ENCODE data around the gene OXCT2. TPM values are rescaled to one million over a fixed set of nuclear protein-coding genes. Genes with fewer than 3 reads are reported as not detected.
A peak's percentile ranks its signal among the peaks of the same experiment; 100 is the strongest.
"Not testable (repeated sequence)": the region's sequence is repeated elsewhere in the genome, so short reads cannot be mapped to it uniquely, and the experiment has no call there.

Gene OXCT2
- total RNA-seq, 1 experiment from 2014 or later, result not detected

DNA sequence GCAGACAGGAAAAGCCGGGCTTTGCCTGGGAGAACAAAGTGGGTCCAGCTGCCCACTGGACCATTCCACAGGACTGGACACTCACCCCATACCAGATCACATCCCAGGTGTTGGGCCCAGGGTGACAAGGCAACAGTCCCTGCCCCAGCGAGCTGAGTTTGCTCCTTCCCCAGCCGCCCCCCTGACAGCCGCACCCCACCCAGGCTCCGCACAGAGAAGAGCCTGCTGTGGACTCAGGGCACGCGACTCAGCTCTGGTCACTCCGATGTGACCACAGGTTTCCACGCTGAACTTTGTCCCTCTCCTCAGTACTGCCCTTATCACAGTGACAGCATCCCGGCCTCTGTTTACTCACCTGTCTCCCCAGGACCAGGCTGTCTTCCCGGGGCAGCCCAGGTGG is 16.3 kb upstream of the OXCT2 start:
- no peak for DNase-seq (ENCODE audit: low spot score)

DNA sequence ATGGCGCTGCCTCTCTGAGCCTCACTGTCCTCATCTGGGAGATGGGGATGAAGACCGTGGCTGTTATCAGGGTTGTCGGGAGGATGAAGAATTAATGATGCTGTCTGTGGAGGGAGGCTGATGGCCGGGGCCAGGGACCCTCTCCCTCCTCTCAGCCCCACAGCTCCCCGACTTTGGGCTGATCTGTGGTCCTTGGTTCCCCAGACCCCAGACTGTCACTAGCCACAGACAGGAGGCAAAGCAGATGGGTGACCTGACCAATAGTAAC is 15.9 kb upstream of the OXCT2 start:
- DNase-seq (ENCODE audit: low spot score), result not testable (repeated sequence)

DNA sequence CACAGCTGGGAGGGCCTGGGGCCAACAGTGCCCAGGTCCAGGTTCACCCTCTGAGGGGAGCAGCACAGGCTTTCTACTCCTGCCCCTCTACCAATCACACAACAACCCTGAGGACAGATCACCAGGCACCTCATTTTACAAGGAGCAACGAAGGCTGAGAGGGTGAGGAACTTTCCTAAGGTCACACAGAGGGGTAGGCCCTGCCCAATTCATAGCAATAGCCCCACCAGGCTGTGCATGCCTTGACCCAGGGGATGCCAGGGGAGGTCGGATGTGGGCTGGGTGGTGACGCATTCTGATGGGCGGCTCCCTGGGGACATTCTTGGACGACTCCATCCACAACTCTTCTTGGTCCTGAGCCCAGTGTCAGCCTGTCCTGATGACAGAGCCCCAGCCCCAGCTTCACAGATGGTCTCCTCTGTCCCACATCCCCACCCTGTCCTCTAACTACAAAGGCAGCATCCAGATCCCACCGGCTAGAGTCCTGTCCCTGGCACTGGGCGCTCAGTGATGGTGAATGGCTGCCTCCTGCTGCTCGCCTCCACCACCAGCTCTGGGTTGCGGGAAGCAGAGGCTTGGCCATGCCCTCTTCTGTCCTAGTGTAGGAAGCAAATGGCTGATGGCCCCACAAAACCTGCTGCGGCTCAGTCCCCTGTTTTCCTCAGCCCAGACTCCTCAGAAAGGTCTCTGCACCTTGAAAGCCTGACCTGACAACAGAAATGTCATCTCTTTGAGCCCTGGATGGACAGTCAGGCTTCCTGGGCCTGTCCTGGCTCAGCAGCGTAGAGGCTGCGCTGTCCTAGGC is 15.4 kb upstream of the OXCT2 start:
- not testable (repeated sequence) for DNase-seq (ENCODE audit: low spot score)

DNA sequence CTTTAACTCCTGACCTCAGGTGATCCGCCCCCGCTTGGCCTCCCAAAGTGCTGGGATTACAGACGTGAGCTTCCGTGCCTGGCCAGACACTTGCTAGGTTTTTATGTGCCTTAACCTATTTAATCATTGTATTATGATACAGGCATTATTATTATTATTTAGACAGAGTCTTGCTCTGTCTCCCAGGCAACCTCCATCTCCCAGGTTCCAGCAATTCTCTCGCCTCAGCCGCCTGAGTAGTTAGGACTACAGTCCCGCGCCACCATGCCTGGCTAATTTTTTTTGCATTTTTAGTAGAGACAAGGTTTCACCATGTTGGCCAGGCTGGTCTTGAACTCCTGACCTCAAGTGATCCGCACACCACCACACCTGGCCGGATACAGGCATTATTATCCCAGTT is 11.5 kb upstream of the OXCT2 start:
- not testable (repeated sequence) for DNase-seq (ENCODE audit: low spot score)

- DNase-seq (ENCODE audit: low spot score), result no peak
Observed at GRCh38 chr1:39782103-39782502, 11.0 kb upstream of the OXCT2 start.

DNA sequence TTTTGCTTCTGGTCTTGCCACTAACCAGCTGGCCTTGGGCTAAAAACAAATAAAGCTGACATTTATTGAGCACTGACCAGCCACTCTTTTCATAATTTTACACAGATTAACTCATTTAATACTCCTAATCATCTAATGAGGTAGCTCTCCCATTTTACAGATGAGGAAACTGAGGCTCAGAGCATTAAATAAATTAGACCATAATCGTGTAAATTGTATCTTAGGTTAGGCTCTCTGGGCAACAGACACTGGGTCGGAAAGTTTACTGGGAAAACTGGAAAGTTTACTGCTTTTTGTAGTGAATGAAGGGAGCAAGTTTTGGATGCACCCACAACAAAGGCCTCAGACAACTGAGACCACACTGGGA is 10.2 kb upstream of the OXCT2 start:
- DNase-seq (ENCODE audit: low spot score), result no peak

DNA sequence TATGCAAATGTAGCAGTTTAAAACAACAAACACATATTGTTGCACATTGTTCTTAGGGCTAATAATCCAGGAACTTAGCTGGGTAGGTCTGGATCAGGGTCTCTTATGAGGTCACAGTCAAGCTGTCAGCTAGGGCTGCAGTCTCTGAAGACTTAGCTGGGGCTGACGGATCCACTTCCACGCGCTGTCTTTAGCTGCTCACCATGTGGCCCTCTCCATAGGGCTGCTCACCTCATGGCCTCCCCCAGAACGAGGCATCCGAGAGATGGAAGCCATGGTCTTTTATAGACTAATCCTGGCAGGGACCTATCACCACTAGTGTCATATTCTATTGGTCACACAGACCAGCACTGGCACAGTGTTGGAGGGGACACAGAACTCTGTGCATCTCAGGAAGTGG is 8.7 kb upstream of the OXCT2 start:
- no peak for DNase-seq (ENCODE audit: low spot score)

- no peak for DNase-seq (ENCODE audit: low spot score)
Observed at GRCh38 chr1:39779137-39779536, 8.0 kb upstream of the OXCT2 start.

DNA sequence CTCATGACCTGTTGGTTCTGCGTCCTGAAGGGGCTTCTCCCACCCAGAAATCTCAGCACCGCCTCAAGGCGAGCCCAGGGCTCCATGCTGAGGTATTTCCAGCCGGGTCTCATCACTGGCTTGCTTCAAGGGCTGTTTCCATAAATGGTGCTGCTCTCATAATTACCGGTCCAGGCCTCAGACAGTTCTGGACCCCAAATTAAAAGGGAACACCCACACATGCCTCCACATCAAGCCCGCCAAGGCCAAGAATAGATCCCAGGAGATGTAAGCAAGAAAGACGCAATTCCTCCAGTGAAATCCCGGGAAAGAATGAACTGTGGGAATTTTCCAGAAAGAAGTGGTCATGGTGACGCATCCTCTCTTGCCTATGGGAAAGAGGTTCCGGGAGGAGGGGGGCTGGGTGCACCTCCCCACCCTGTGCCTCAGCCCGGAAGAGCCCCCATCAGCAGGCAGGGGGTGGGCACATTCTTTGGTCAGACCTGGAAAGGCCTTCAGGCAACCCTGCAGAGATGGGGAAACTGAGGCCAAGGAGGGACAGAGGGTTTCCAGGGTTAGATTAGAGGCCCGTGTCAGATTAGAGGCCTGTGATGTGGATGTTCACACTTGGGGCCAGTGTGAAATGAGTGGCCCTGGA is 7.4 kb upstream of the OXCT2 start:
- not testable (repeated sequence) for DNase-seq (ENCODE audit: low spot score)

DNA sequence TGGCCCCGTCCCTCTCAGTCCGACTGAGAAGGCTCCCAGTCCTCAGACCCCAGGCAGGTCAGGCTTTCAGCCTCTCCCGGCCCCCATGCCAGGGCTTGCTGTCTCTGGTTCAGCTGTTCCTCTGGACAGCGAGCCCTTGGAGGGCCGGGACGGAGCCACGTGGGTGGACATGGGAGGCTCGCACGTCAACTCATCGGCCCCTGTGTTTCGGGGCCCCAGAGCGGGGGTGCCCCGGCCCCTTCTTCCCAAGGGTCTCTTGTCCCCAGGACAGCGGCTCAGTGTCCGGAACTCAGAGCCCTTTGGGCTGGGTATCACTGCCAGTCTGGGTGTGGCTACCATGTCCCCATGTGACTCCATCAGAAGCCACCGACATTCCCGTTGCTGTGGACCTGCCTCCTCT is 6.7 kb upstream of the OXCT2 start:
- not testable (repeated sequence) for DNase-seq (ENCODE audit: low spot score)

DNA sequence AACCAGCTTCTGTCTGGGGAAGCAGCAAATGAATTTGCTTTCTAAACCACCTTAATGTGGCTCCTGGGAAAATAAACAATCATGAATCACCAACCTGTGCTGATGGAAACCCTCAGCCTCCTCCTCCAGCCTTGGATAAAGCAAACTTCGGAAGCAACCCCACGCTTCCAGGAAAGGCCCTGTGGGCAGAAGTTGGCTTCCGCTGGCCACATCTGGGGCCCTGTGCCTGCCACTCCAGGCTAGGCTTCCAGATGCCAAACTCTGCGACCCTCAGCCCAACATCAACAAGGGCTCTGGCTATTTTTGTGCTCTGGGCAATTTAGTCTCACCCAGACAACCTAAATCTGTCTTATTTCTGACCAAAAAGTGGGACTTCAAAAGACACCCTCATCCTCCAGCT is 6.2 kb upstream of the OXCT2 start:
- DNase-seq (ENCODE audit: low spot score), result no peak

GRCh38 chr1:39776886-39777285 is 5.7 kb upstream of the OXCT2 start:
- DNase-seq (ENCODE audit: low spot score), result no peak

GRCh38 chr1:39776400-39776713 is 5.2 kb upstream of the OXCT2 start:
- DNase-seq (ENCODE audit: low spot score), result peak; percentile 30

DNA sequence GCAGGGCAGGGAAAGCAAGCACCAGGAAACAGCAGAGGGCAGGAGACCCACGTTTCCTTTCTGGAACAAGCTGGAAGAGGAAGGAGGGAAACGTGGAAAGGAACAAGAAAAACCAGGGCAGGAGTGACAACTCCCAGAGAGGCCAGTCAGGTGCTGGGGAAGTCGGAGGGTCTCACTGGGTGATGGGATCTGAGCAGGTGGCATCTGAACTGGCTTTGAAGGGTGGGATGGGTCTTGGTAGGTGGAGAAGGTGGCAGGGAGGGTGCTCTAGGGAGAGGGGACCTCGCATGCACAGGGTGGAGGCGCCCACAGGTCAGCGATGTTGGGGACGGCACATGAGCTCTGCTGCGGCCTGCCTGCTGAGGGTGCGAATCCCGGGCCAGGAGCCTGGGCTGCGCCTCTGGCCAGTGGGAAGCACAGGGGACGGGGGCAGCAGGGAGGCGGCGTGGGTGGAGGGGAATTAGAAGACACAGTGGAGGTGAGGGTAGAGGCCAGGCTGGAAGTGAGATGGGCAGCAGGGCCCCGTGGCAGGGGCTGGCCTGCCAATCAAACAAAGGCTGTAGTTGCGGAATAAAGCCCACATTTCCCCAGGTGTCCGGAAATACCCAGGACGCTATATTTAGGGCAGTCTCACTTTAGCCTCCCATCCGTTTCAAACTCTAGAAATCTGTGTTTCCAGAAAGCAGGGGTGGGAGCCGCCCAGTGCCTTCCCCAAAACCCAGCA is 4.7 kb upstream of the OXCT2 start:
- DNase-seq (ENCODE audit: low spot score), result not testable (repeated sequence)

- not testable (repeated sequence) for DNase-seq (ENCODE audit: low spot score)
Observed at GRCh38 chr1:39775141-39775540, 4.0 kb upstream of the OXCT2 start.

- DNase-seq (ENCODE audit: low spot score), result not testable (repeated sequence)
Observed at GRCh38 chr1:39773369-39773979, 2.3 kb upstream of the OXCT2 start.

- DNase-seq (ENCODE audit: low spot score), result not testable (repeated sequence)
Observed at GRCh38 chr1:39770100-39771021, 787 bp downstream of the OXCT2 start.

DNA sequence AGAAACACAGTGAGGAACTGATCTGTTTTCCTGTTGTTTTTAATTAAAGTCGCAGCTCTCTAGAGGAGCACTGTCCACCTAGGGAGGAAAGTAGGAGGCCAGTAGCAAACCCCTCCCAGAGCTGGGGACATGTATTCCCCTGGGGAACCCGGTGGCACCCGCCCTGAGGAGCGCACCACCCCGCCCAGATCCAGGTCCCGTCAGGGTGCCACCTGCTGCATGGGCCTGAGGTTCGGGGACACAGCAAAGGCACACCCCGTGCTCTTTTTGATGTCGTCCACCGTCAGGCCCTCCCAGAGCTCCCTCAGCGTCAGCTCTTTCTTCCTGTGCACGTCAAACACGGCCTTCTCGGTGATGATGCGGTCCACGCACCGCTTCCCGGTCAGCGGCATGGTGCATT is 1.6 kb downstream of the OXCT2 start:
- DNase-seq (ENCODE audit: low spot score), result not testable (repeated sequence)

DNA sequence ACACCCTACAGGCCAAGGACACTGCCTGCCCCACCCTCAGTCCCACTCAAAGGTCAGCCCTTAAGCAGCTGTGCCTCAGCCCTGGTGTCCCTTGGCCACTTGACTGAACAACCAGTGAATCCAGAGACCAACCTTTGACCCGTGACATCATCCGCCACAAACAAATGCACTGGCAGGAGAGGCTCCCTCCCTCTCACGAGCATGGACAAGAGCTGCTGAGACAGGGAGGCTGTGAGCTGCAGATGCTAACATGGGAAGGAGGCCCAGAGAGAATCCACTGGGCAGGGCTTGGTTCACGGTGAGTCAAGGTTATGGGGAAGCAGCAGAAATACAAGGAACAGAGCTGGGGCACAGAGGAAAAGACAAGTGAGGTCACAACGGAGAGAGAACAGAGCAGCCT is 4.7 kb downstream of the OXCT2 start:
- not testable (repeated sequence) for DNase-seq (ENCODE audit: low spot score)

DNA sequence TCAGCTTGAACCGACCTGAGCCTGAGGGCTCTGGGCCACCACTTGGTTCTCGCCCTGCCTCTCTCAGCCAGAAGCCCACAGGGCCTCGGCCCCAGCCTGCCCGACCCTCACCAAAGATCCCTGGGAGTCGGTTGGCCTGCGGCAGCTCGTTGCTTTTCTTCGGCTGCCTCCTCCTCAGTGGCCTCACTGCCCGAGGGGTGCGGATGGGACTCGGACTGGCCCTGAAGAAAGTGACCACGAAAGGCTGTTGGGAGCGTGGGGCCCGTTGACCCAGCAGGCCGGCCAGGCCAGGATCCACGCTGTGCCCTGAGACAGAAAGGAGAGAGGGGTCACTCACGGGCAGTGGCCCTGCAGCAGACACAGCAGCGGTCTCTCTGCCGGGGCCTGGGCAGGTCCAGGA is 6.6 kb downstream of the OXCT2 start:
- DNase-seq (ENCODE audit: low spot score), result not testable (repeated sequence)

DNA sequence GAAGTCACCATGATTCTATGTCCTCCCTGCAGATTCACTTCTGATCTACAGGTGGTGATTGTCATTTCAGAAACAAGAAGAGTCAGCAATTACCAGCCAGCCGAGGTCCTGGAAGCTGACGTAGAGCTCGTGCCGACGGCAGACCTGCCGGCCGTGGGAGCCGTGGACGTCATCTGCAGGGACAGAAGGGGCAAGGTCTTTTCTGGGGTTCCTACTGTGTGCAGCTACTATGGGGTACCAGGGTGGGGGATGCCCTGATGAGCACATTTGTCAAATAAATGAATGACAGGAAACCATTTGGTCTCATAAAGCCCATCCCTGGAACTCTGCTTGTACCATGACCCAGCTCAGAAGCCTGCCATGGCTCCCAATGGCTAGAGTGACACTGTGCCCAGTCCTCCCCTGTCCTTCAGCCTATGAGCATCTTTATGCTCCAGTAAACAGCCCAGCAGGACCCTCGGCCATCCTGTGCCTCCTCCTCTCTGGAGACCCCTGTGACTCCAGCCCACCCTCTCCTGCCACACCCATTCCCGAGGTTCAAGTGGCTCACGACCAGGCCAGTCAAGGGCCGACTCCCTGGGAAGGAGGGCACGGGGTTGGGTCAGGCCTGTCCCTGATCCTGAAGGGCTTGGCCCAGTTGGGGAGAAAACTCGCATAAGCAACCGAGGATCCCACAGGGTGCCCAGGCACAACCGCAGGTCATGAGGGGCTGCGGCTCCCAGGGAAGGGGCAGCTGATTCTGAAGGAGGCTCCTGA is 7.4 kb downstream of the OXCT2 start:
- DNase-seq (ENCODE audit: low spot score), result not testable (repeated sequence)

Measured in A172 (cell line).